Fibroblast of lung (primary cell): ENCODE data around the gene KATNBL1. TPM values are rescaled to one million over a fixed set of nuclear protein-coding genes. Genes with fewer than 3 reads are reported as not detected.

Experiments
- DNase-seq, 2 donors: peaks; one replicate each; pipeline versions ENCODE4 v3.0.0 to v3.0.0-alpha.2; 2010; ENCODE audit warnings: low read depth in 2 of 2
- H2AFZ ChIP-seq: 2 replicates; pipeline ENCODE4 v1.5.1; 2012; ENCODE audit warnings: low read length, control low read depth, inconsistent platforms
- H3K27ac ChIP-seq: 2 replicates; pipeline ENCODE4 v1.5.1; 2011; ENCODE audit warnings: low read length, control low read depth; ENCODE audit not compliant: insufficient read depth
- H3K27me3 ChIP-seq: 2 replicates; pipeline ENCODE4 v1.5.1; 2011; ENCODE audit warnings: mild to moderate bottlenecking, low read length; ENCODE audit not compliant: control insufficient read depth, insufficient read depth
- H3K36me3 ChIP-seq: 2 replicates; pipeline ENCODE4 v1.5.1; 2011; ENCODE audit warnings: low read length; ENCODE audit not compliant: control insufficient read depth, insufficient read depth
- H3K4me1 ChIP-seq: 2 replicates; pipeline ENCODE4 v1.5.1; 2011; ENCODE audit warnings: low read length; ENCODE audit not compliant: control insufficient read depth, insufficient read depth; ENCODE audit errors: extremely low read depth
- H3K4me2 ChIP-seq: 2 replicates; pipeline ENCODE4 v1.5.1; 2011; ENCODE audit warnings: low read length, control low read depth; ENCODE audit not compliant: insufficient read depth; ENCODE audit errors: extremely low read depth
- H3K4me3 ChIP-seq, 4 experiments: fragments of 200-600 bp in 1 of 4; sonication (generic) in 1 of 4; replicated peaks in 1 of 4; 2 replicates each; pipeline ENCODE4 v1.5.1; 2011 to 2016; ENCODE audit warnings: low read length in 4 of 4, low read depth in 3 of 4, mild to moderate bottlenecking in 3 of 4, control low read depth in 2 of 4, inconsistent platforms in 1 of 4, mixed read lengths in 1 of 4; ENCODE audit not compliant: insufficient read depth in 1 of 4; ENCODE audit errors: control extremely low read depth in 1 of 4
- H3K79me2 ChIP-seq: 2 replicates; pipeline ENCODE4 v1.5.1; 2012; ENCODE audit warnings: mild to moderate bottlenecking, low read length, inconsistent platforms; ENCODE audit not compliant: control insufficient read depth, insufficient read depth
- H3K9ac ChIP-seq: 2 replicates; pipeline ENCODE4 v1.5.1; 2011; ENCODE audit warnings: mild to moderate bottlenecking, low read length, control low read depth; ENCODE audit not compliant: insufficient read depth
- H3K9me3 ChIP-seq: 2 replicates; pipeline ENCODE4 v1.5.1; 2012; ENCODE audit warnings: low read depth, low read length; ENCODE audit not compliant: control insufficient read depth, insufficient read depth
- H4K20me1 ChIP-seq: 2 replicates; pipeline ENCODE4 v1.5.1; 2011; ENCODE audit warnings: low read length; ENCODE audit not compliant: control insufficient read depth, insufficient read depth; ENCODE audit errors: extremely low read depth
- EZH2 ChIP-seq: IDR thresholded peaks from 2 replicates; pipeline ENCODE4 v1.5.1; 2012; ENCODE audit warnings: low read length, control low read depth, mild to moderate bottlenecking; ENCODE audit errors: missing control alignments
- polyA plus RNA-seq, 2 donors: library from polyadenylated mRNA; depleted of rRNA in 1 of 2; stranded (reverse) in 1 of 2; unstranded in 1 of 2; fragments of >200 nt; gene quantifications; 2 replicates each; pipeline ENCODE4 v1.2.1, GENCODE V29; 2011 to 2012; ENCODE audit warnings: missing spikeins in 1 of 2
- total RNA-seq: library from RNA; depleted of rRNA; stranded (reverse); fragments of >200 nt; gene quantifications from 2 replicates; pipeline ENCODE4 v1.2.1, GENCODE V29; 2014
- TF ChIP-seq, protein P1 (sequence below), 2 donors: IDR thresholded peaks in 1 of 2; conservative IDR thresholded peaks in 1 of 2; 1 replicate in 1 of 2; 2 replicates in 1 of 2; pipeline ENCODE4 v1.5.1; 2011 to 2012; ENCODE audit warnings: low read length in 2 of 2, control low read depth in 1 of 2, inconsistent platforms in 1 of 2, low read depth in 1 of 2, mild to moderate bottlenecking in 1 of 2

KATNBL1 gene
- total and polyA plus RNA-seq, 2 donors (not counting 1 experiment from before 2014, with no cell fraction given) = 26.4 to 35.0 TPM

- Histone ChIP-seq H3K36me3 (no peaks in the 10 kb centered on the region), H3K4me3 (no peak overlapping the region), H3K9me3 (no peaks in the 10 kb centered on the region), H3K4me1 (peaks cover 6% of the 10 kb centered on the region), H3K4me2 (no peak overlapping the region), H3K27me3 (no peaks in the 10 kb centered on the region), H3K9ac (no peak overlapping the region), H3K79me2 (no peaks in the 10 kb centered on the region), H2AFZ (no peak overlapping the region), H4K20me1 (no peaks in the 10 kb centered on the region), H3K27ac (no peak overlapping the region)
- no peak for TF ChIP-seq EZH2
- TF ChIP-seq, protein P1, sequence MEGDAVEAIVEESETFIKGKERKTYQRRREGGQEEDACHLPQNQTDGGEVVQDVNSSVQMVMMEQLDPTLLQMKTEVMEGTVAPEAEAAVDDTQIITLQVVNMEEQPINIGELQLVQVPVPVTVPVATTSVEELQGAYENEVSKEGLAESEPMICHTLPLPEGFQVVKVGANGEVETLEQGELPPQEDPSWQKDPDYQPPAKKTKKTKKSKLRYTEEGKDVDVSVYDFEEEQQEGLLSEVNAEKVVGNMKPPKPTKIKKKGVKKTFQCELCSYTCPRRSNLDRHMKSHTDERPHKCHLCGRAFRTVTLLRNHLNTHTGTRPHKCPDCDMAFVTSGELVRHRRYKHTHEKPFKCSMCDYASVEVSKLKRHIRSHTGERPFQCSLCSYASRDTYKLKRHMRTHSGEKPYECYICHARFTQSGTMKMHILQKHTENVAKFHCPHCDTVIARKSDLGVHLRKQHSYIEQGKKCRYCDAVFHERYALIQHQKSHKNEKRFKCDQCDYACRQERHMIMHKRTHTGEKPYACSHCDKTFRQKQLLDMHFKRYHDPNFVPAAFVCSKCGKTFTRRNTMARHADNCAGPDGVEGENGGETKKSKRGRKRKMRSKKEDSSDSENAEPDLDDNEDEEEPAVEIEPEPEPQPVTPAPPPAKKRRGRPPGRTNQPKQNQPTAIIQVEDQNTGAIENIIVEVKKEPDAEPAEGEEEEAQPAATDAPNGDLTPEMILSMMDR (conservative IDR thresholded peaks at IDR 0.05 in 1 of 2, IDR thresholded peaks at IDR 0.05 in 1 of 2; ENCODE audit: low read depth in 1 of 2, low read length in 2 of 2) = no peak
- DNase-seq = peak in 1 of 2 donors; percentile 39
These were observed 33.3 kb upstream of the KATNBL1 start for GRCh38 chr15:34243226-34243625.

GRCh38 chr15:34242331-34242710 lies 32.4 kb upstream of the KATNBL1 start:
- Histone ChIP-seq H3K4me2 (no peak overlapping the region), H3K27me3 (no peaks in the 10 kb centered on the region), H3K27ac (no peak overlapping the region), H3K9me3 (no peaks in the 10 kb centered on the region), H3K9ac (no peak overlapping the region), H3K4me3 (no peak overlapping the region), H3K79me2 (no peaks in the 10 kb centered on the region), H2AFZ (no peak overlapping the region), H4K20me1 (no peaks in the 10 kb centered on the region), H3K4me1 (peaks cover 6% of the 10 kb centered on the region), H3K36me3 (no peaks in the 10 kb centered on the region)
- DNase-seq = no peak
- no peak for TF ChIP-seq EZH2
- TF ChIP-seq, protein P1 (conservative IDR thresholded peaks at IDR 0.05 in 1 of 2, IDR thresholded peaks at IDR 0.05 in 1 of 2; ENCODE audit: low read depth in 1 of 2, low read length in 2 of 2) = no peak

DNA sequence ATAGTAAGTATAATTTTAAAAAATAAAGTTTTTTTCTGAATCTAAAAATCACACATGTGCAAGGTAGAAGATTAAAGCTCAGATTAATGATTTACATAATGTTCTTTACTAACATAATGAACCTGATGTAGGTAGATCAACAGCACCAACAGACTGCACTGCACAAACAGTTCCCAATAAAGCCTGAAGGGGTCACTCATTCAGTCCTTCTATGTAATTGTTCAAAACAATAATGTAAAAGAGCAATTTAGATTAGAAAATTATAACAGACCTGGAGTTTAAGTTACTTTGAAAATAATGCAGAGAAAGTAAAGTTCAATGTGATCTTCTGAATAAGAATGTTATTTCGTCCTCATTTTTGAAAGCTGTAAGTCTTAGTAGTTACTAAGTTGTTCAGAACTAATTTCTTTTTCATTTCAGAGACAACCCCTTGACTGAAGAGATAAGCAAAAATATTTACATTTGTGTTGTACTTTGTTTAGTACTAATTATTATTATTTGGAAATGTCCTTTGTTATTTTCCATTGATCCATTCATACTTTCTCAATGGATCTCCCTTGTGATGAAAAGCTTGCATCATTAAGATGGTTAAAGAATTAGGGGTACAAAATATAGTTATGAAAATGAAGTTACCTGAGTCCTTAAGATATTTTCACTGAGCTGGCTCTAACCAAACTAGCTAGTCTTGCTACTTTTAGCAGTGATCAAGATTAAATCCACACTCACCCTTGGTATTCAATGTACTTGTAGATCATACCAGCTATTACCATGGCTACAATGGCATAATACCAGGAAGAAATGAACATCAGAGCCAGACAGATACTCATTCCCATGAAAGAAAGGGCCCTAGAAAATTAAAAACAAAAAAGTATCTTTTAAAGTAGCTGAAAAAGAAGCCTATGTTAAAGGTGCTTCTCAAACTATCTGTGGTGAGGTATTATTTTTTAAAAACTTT lies 31.8 kb upstream of the KATNBL1 start:
- DNase-seq = peak; percentile 37 to 65
- Histone ChIP-seq H3K27me3 (no peaks in the 10 kb centered on the region), H3K27ac (no peak overlapping the region), H2AFZ (no peak overlapping the region), H3K79me2 (no peaks in the 10 kb centered on the region), H3K4me3 (no peak overlapping the region), H3K4me1 (peaks cover 6% of the 10 kb centered on the region), H3K4me2 (no peak overlapping the region), H3K9me3 (no peaks in the 10 kb centered on the region), H3K36me3 (no peaks in the 10 kb centered on the region), H4K20me1 (no peaks in the 10 kb centered on the region), H3K9ac (no peak overlapping the region)
- TF ChIP-seq EZH2 = no peak
- TF ChIP-seq, protein P1 (conservative IDR thresholded peaks at IDR 0.05 in 1 of 2, IDR thresholded peaks at IDR 0.05 in 1 of 2; ENCODE audit: low read depth in 1 of 2, low read length in 2 of 2) = peak; percentile 72 to 80
